GM13976 (cell line): ENCODE data around the gene B9D1.

ENCODE experiments used
- DNase-seq: peaks from one replicate; pipeline ENCODE4 v3.0.0; 2012; ENCODE audit warnings: low spot score
- CTCF ChIP-seq: IDR thresholded peaks from 2 replicates; pipeline ENCODE4 v1.5.1; 2012; ENCODE audit warnings: borderline replicate concordance, mild to moderate bottlenecking; ENCODE audit not compliant: insufficient read depth; ENCODE audit errors: extremely low read depth, missing control alignments, control extremely low read depth
- in situ Hi-C: fragments of 300-500 bp; cut with MboI; formaldehyde crosslinking; loops from one replicate; pipeline ENCODE4 v1.12.0; 2022; ENCODE audit warnings: low sequenced_read_pairs, mixed read lengths, inconsistent platforms; ENCODE audit not compliant: unreplicated experiment

Gene B9D1

GRCh38 chr17:19401321-19402010 is 38.9 kb upstream of the B9D1 start:
- in situ Hi-C loops, result no loop called here

GRCh38 chr17:19399750-19400450 is 37.4 kb upstream of the B9D1 start:
- TF ChIP-seq CTCF, result no peak
- no peak for DNase-seq
- in situ Hi-C loops, result no loop called here

More at GRCh38 chr17:19401321-19402010, 38.9 kb upstream of the B9D1 start:
- TF ChIP-seq CTCF, result no peak
- DNase-seq, result no peak

GRCh38 chr17:19398301-19399181 is 36.0 kb upstream of the B9D1 start:
- no peak for TF ChIP-seq CTCF
- no peak for DNase-seq
- in situ Hi-C loops, result no loop called here

- in situ Hi-C loops, result no loop called here
- no peak for DNase-seq
- no peak for TF ChIP-seq CTCF
Measured at GRCh38 chr17:19397556-19398041, 35.1 kb upstream of the B9D1 start.

GRCh38 chr17:19392303-19392702 is 29.8 kb upstream of the B9D1 start:
- DNase-seq, result no peak
- in situ Hi-C loops, result no loop called here

More at GRCh38 chr17:19392303-19392702, 29.8 kb upstream of the B9D1 start:
- no peak for TF ChIP-seq CTCF
